DND-41 (cell line): ENCODE results near the gene SDHB.

Experiments used
- ATAC-seq: fragments of 200-7000 bp; cut with Tn5 transposase; 3 replicates; pipeline ENCODE4 v1.9.1; 2021; ENCODE audit warnings: low read depth; ENCODE audit not compliant: insufficient read depth
- DNase-seq: peaks from one replicate; pipeline ENCODE4 v3.0.0-alpha.2; 2020
- H2AFZ ChIP-seq: 2 replicates; pipeline ENCODE4 v1.6.0; 2012; ENCODE audit warnings: low read depth, low read length
- H3K27ac ChIP-seq: 2 replicates; pipeline ENCODE4 v1.5.1; 2012; ENCODE audit warnings: low read length, inconsistent platforms
- H3K27me3 ChIP-seq: fragments of 200-600 bp; sonication (generic); 2 replicates; pipeline ENCODE4 v1.6.0; 2012; ENCODE audit warnings: low read length, mild to moderate bottlenecking, inconsistent platforms; ENCODE audit not compliant: insufficient read depth, poor library complexity
- H3K36me3 ChIP-seq: 2 replicates; pipeline ENCODE4 v1.5.1; 2012; ENCODE audit warnings: low read length, inconsistent platforms; ENCODE audit not compliant: insufficient read depth
- H3K4me1 ChIP-seq: 2 replicates; pipeline ENCODE4 v1.5.1; 2012; ENCODE audit warnings: mild to moderate bottlenecking, low read length; ENCODE audit not compliant: insufficient read depth
- H3K4me2 ChIP-seq: 2 replicates; pipeline ENCODE4 v1.6.0; 2012; ENCODE audit warnings: mild to moderate bottlenecking, moderate library complexity, low read length, inconsistent platforms; ENCODE audit not compliant: insufficient read depth
- H3K4me3 ChIP-seq, 2 experiments: fragments of 200-600 bp in 1 of 2; shearing (Covaris generic) in 1 of 2; 2 replicates each; pipeline ENCODE4 v1.5.1; 2012 to 2016; ENCODE audit warnings: inconsistent platforms in 2 of 2, low read length in 2 of 2, mild to moderate bottlenecking in 2 of 2, low read depth in 1 of 2, moderate library complexity in 1 of 2
- H3K79me2 ChIP-seq: 2 replicates; pipeline ENCODE4 v1.6.0; 2012; ENCODE audit warnings: low read length, inconsistent platforms; ENCODE audit not compliant: insufficient read depth
- H3K9ac ChIP-seq: 2 replicates; pipeline ENCODE4 v1.6.0; 2012; ENCODE audit warnings: low read depth, mild to moderate bottlenecking, inconsistent platforms, low read length, moderate library complexity
- H3K9me3 ChIP-seq: 2 replicates; pipeline ENCODE4 v1.5.1; 2012; ENCODE audit warnings: low read length, moderate library complexity, mild to moderate bottlenecking, inconsistent platforms; ENCODE audit not compliant: insufficient read depth, severe bottlenecking
- H4K20me1 ChIP-seq: 2 replicates; pipeline ENCODE4 v1.6.0; 2012; ENCODE audit warnings: low read length; ENCODE audit not compliant: insufficient read depth
- EZH2 ChIP-seq: IDR thresholded peaks from 3 replicates; pipeline ENCODE4 v1.6.1; 2012; ENCODE audit warnings: borderline replicate concordance, low read depth, mild to moderate bottlenecking, moderate library complexity, low read length, inconsistent platforms; ENCODE audit not compliant: severe bottlenecking
- TF ChIP-seq, protein P1 (sequence below): IDR thresholded peaks from 2 replicates; pipeline ENCODE4 v1.5.1; 2012; ENCODE audit warnings: borderline replicate concordance, low read length, moderate library complexity, mild to moderate bottlenecking; ENCODE audit not compliant: poor library complexity, severe bottlenecking; ENCODE audit errors: extremely low read depth

The SDHB gene

DNA sequence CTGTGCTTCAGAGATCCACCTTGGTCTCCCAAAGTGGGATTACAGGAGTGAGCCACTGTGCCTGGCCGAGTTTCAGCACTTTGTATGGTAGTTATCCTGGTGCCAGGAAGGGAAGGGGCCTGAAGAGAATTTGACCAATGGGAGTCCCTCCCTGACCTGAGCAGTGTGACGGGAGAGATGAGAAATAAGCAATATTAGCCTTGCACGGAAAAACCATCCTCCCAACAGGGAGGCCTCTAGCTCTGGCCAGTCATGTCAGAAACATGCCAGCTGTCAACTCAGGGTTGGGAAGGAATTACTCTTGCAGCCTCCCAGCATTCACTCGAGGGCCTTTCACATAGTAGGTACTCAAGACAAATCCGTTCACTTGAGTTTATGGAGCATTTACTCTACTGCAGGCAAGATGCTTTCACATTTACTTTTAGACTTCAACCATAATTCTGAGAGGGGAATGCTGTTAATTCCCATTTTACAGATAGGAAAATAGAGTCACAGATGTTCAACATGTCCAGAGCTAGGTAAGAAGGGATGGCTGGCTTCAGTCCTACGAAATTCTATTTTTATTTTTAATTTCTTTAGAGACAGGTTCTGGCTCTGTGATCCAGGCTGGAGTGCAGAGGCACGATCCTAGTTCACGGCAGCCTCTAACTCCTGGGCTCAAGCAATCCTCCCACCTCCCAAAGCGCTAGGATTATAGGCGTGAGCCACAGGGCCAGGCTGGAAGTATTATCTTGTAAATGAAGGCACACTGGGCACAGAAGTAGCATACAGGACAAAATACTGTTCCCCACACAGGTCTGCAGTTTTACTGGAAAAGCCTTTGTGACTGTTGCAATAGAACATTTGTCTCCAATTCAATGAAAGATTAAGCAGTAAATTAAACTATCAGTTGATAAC is 38.9 kb downstream of the SDHB start:
- no peak overlapping the region for H3K4me2 ChIP-seq

DNA sequence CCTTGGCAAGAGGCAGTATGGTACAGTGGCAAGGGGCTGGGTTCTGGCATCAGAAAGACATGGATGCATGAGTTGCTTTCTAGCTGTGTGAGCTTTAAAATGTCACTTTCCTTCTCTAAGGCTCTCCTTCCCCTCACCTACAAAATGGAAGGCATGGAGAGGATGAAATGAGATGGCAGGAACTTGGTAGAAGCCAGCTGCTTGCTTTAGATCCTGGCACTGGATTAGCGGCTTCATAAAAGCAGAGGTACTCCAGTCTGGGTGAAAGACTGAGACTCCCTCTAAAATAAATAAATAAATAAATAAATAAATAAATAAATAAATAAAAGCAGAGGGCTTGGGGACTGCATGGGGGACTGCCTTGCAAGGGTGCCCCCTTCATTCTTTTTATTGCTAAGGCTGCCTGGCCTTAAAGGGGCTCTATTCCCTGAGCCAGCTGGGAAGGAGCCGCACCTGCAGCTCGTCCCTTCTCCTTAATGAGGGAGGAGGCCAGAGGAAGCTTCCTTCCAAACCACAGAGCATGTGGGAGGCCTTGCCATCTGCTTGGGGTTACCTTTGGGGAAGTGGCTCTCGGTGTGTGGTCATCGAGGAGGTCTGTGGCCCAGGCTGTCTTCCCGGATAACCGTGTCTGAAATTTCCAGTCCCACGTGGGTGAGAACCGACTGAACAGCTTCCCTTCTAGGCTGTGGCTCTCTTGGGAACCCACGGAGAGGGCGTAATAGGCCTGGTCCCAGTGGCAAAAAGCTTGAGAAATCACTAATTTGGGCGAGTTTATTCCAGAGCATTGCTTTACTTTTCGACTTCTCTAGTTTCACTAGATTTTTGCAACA is 40.1 kb downstream of the SDHB start:
- H3K27me3 ChIP-seq: no peaks in the 10 kb centered on the region
- H3K4me2 ChIP-seq: no peak overlapping the region
- no peak overlapping the region for H3K4me3 ChIP-seq
- no peak overlapping the region for H3K27ac ChIP-seq
- H4K20me1 ChIP-seq: peaks cover 11% of the 10 kb centered on the region
- no peak overlapping the region for H3K9ac ChIP-seq
- peaks cover 8% of the 10 kb centered on the region for H3K79me2 ChIP-seq
- DNase-seq: no peak
- H3K4me1 ChIP-seq: peaks cover 23% of the 10 kb centered on the region
- TF ChIP-seq EZH2: no peak
- TF ChIP-seq, protein P1, sequence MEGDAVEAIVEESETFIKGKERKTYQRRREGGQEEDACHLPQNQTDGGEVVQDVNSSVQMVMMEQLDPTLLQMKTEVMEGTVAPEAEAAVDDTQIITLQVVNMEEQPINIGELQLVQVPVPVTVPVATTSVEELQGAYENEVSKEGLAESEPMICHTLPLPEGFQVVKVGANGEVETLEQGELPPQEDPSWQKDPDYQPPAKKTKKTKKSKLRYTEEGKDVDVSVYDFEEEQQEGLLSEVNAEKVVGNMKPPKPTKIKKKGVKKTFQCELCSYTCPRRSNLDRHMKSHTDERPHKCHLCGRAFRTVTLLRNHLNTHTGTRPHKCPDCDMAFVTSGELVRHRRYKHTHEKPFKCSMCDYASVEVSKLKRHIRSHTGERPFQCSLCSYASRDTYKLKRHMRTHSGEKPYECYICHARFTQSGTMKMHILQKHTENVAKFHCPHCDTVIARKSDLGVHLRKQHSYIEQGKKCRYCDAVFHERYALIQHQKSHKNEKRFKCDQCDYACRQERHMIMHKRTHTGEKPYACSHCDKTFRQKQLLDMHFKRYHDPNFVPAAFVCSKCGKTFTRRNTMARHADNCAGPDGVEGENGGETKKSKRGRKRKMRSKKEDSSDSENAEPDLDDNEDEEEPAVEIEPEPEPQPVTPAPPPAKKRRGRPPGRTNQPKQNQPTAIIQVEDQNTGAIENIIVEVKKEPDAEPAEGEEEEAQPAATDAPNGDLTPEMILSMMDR: no peak
- H3K36me3 ChIP-seq: peaks cover 8% of the 10 kb centered on the region
- no peak overlapping the region for H2AFZ ChIP-seq
- ATAC-seq: no peak
- H3K9me3 ChIP-seq: no peaks in the 10 kb centered on the region

More for the DNA sequence above, 38.9 kb downstream of the SDHB start:
- ATAC-seq (no peak), DNase-seq (no peak)
- Histone ChIP-seq H4K20me1 (peaks cover 9% of the 10 kb centered on the region), H3K36me3 (peaks cover 20% of the 10 kb centered on the region), H3K79me2 (peaks cover 6% of the 10 kb centered on the region), H3K4me3 (no peak overlapping the region), H2AFZ (no peak overlapping the region), H3K27me3 (no peaks in the 10 kb centered on the region), H3K27ac (no peak overlapping the region), H3K9me3 (no peaks in the 10 kb centered on the region), H3K4me1 (peaks cover 20% of the 10 kb centered on the region), H3K9ac (no peak overlapping the region)
- TF ChIP-seq EZH2: no peak
- TF ChIP-seq, protein P1: no peak

DNA sequence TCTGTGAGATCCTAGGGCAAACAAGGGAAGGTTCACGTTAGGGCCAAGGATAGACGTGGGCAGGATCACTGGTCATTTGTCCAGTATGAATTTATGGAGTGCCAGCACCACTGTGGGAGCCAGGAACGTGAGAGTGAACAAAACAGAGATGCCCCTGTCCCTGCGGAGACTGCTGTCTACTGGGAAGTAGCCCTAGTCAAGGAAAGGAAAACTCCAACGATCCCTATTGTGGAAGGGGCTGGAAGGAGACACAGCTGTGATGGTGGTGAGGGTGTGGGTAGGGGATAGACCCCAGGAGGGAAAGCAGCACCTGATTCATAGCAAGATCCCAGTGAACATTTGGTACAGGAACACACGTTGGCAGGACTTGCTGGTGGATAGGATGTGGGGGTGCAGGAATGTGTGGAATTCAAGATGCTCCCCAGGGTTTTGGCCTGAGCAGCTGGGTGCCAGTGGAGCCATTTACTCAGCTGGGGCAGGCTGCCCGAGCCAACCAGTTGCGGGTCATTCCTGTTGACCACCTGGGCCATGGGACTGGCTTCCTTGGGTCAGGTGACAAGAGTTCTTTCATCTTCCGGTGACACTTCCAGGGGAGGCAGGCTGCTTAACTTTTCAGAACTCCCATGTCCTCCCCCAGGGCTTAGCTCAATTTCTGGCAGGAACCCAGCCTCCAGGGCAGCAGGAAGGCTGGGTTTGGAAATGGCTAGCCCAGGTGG is 40.9 kb downstream of the SDHB start:
- H2AFZ ChIP-seq: peak overlapping the region; percentile 81
- peaks cover 23% of the 10 kb centered on the region for H3K4me1 ChIP-seq
- no peaks in the 10 kb centered on the region for H3K9me3 ChIP-seq
- DNase-seq (no peak), ATAC-seq (no peak)
- peaks cover 8% of the 10 kb centered on the region for H3K79me2 ChIP-seq
- no peak overlapping the region for H3K9ac ChIP-seq
- peaks cover 1% of the 10 kb centered on the region for H3K36me3 ChIP-seq
- no peak overlapping the region for H3K27ac ChIP-seq
- no peak for TF ChIP-seq EZH2
- TF ChIP-seq, protein P1: no peak
- no peak overlapping the region for H3K4me2 ChIP-seq
- H3K4me3 ChIP-seq: no peak overlapping the region
- no peaks in the 10 kb centered on the region for H3K27me3 ChIP-seq
- H4K20me1 ChIP-seq: peaks cover 11% of the 10 kb centered on the region
